Epidermal melanocyte (primary cell): ENCODE data around the gene NOD2.

Experiments used
- DNase-seq: peaks from one replicate; pipeline ENCODE4 v3.0.0; 2011; ENCODE audit warnings: low spot score; ENCODE audit not compliant: insufficient read length

The NOD2 gene

GRCh38 chr16:50692999-50693781, at the start of gene NOD2:
Gene NOD2, plus strand, starts transcription at chr16:50693606. Its CDS starts 5,890 bp downstream, at chr16:50699496.
- DNase-seq = no peak

GRCh38 chr16:50644245-50644644, 49.2 kb upstream of the NOD2 start:
- DNase-seq = no peak

GRCh38 chr16:50644729-50645128, 48.7 kb upstream of the NOD2 start:
- peak; percentile 54 for DNase-seq

- DNase-seq = no peak
Observed at GRCh38 chr16:50645563-50646220, 47.7 kb upstream of the NOD2 start.

- DNase-seq = no peak
Observed at GRCh38 chr16:50646345-50646744, 47.1 kb upstream of the NOD2 start.

- DNase-seq = no peak
Observed at GRCh38 chr16:50651835-50652438, 41.5 kb upstream of the NOD2 start.

GRCh38 chr16:50652836-50653425, 40.5 kb upstream of the NOD2 start:
- DNase-seq = no peak

GRCh38 chr16:50653633-50654519, 39.5 kb upstream of the NOD2 start:
- no peak for DNase-seq

GRCh38 chr16:50655558-50656055, 37.8 kb upstream of the NOD2 start:
- no peak for DNase-seq

GRCh38 chr16:50657241-50657640, 36.2 kb upstream of the NOD2 start:
- DNase-seq = no peak

- DNase-seq = no peak
Observed at GRCh38 chr16:50659806-50660205, 33.6 kb upstream of the NOD2 start.

- no peak for DNase-seq
Observed at GRCh38 chr16:50662306-50662940, 31.0 kb upstream of the NOD2 start.

- DNase-seq = no peak
Observed at GRCh38 chr16:50664270-50664669, 29.1 kb upstream of the NOD2 start.

- DNase-seq = peak; percentile 75
Observed at GRCh38 chr16:50665128-50665878, 28.1 kb upstream of the NOD2 start.

GRCh38 chr16:50666658-50667496, 26.5 kb upstream of the NOD2 start:
- no peak for DNase-seq

- DNase-seq = no peak
Observed at GRCh38 chr16:50667497-50668367, 25.7 kb upstream of the NOD2 start.

GRCh38 chr16:50668368-50669008, 24.9 kb upstream of the NOD2 start:
- DNase-seq = no peak
